Measurements from ENCODE around the gene FBXL7.

Gene FBXL7

DNA sequence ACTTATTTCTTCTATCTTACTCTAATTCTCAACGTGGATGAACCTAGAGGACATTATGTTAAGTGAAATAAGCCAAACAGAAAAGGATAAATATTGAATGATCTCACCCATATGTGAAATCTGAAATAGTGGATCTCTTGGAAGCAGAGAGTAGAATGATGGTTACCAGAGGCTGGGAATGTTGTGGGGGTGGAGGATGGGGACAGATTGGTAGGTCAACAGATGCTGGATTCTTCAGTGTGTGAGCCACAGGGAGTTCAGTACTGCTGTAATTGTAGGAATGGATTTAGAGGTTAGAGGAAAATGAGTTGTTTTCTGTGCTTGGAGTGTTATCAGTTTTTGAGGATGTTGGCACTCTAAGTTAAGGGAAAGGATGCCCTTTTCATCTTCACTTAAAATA is 190.6 kb downstream of the FBXL7 start:
- Histone ChIP-seq H3K27me3 (ENCODE audit: control insufficient read depth, low read length) (no peaks in the 10 kb centered on the region), H3K27ac (ENCODE audit: low read depth, low read length) (no peak overlapping the region), H3K9me3 (ENCODE audit: control insufficient read depth, insufficient read depth, low read length) (no peaks in the 10 kb centered on the region), H3K79me2 (ENCODE audit: control insufficient read depth, low read length) (no peaks in the 10 kb centered on the region), H4K20me1 (ENCODE audit: control insufficient read depth, insufficient read depth, low read depth, low read length) (no peaks in the 10 kb centered on the region), H3K36me3 (ENCODE audit: control insufficient read depth, low read length) (no peaks in the 10 kb centered on the region), H3K4me2 (ENCODE audit: low read length) (no peak overlapping the region), H3F3A (ENCODE audit: control insufficient read depth, insufficient read depth) (no peaks in the 10 kb centered on the region), H3K9me2 (replicated peaks; ENCODE audit: control insufficient read depth, low read length) (no peaks in the 10 kb centered on the region), H3K4me3 (ENCODE audit: low read length) (no peak overlapping the region), H3K4me1 (ENCODE audit: control insufficient read depth, low read length) (no peaks in the 10 kb centered on the region)
- TF ChIP-seq, protein P1, sequence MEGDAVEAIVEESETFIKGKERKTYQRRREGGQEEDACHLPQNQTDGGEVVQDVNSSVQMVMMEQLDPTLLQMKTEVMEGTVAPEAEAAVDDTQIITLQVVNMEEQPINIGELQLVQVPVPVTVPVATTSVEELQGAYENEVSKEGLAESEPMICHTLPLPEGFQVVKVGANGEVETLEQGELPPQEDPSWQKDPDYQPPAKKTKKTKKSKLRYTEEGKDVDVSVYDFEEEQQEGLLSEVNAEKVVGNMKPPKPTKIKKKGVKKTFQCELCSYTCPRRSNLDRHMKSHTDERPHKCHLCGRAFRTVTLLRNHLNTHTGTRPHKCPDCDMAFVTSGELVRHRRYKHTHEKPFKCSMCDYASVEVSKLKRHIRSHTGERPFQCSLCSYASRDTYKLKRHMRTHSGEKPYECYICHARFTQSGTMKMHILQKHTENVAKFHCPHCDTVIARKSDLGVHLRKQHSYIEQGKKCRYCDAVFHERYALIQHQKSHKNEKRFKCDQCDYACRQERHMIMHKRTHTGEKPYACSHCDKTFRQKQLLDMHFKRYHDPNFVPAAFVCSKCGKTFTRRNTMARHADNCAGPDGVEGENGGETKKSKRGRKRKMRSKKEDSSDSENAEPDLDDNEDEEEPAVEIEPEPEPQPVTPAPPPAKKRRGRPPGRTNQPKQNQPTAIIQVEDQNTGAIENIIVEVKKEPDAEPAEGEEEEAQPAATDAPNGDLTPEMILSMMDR (IDR thresholded peaks at IDR 0.05; ENCODE audit: low read depth, low read length, poor library complexity, severe bottlenecking), result no peak
- TF ChIP-seq EZH2phosphoT487 (IDR thresholded peaks at IDR 0.05; ENCODE audit: borderline replicate concordance, low read length), result no peak

DNA sequence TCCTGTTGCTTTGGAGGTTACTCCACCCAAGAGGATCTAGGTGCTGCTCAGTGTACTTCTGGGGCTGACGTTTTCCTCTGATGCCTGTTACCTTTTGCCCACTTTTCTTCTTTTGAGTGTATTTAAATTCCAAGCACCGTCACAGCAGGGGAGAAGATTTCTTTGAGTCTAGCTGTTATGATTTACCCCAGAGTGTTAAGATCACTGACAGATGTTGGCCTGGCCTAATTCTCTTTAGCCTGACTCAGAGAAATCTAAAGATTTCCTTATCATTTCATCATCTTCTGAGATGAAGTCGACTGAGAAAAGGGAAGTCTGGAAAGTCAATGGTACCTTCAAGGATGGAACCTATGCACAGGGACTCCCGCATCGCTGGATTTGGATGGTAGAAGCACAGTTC is 191.5 kb downstream of the FBXL7 start:
- H3K4me1 ChIP-seq (ENCODE audit: control insufficient read depth, low read length), result no peaks in the 10 kb centered on the region
- no peaks in the 10 kb centered on the region for H3K9me3 ChIP-seq (ENCODE audit: control insufficient read depth, insufficient read depth, low read length)
- no peak overlapping the region for H3K4me2 ChIP-seq (ENCODE audit: low read length)
- no peaks in the 10 kb centered on the region for H3F3A ChIP-seq (ENCODE audit: control insufficient read depth, insufficient read depth)
- TF ChIP-seq, protein P1 (IDR thresholded peaks at IDR 0.05; ENCODE audit: low read depth, low read length, poor library complexity, severe bottlenecking), result no peak
- no peak for TF ChIP-seq EZH2phosphoT487 (IDR thresholded peaks at IDR 0.05; ENCODE audit: borderline replicate concordance, low read length)
- no peaks in the 10 kb centered on the region for H3K36me3 ChIP-seq (ENCODE audit: control insufficient read depth, low read length)
- no peaks in the 10 kb centered on the region for H3K27me3 ChIP-seq (ENCODE audit: control insufficient read depth, low read length)
- H4K20me1 ChIP-seq (ENCODE audit: control insufficient read depth, insufficient read depth, low read depth, low read length), result no peaks in the 10 kb centered on the region
- H3K79me2 ChIP-seq (ENCODE audit: control insufficient read depth, low read length), result no peaks in the 10 kb centered on the region
- no peak overlapping the region for H3K27ac ChIP-seq (ENCODE audit: low read depth, low read length)
- no peak overlapping the region for H3K4me3 ChIP-seq (ENCODE audit: low read length)
- H3K9me2 ChIP-seq (replicated peaks; ENCODE audit: control insufficient read depth, low read length), result no peaks in the 10 kb centered on the region

DNA sequence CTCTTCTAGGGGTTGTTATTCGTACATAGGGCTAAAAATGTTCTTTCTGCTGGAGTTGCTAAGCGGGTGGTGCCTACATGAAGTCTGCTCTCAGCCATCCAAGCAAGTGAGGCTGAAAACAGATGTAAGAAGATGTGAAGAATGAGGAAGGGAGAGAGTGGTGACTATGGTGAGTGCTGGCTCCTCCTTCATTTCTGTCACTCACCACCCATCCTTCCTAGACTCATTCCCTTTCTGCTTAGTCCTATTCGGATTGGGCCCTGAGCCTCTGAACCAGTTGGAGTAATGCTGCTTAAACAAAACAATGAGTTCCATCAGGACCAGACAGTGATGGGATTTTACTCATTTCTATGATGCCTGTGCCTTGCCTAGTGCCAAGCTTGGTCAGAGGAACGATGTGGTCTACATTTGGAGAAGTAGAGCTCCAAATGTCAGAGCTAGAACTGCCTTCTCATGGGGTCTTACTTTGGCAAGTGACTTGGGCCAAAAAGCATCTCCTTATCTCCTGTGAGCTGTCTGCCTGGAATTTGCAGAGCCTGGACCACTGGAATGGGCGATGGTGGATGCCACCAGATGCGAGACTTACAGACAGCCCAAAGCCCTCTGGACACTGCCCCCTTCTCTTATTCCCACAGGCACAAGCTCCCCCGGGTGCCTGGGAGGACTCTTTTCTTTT is 192.9 kb downstream of the FBXL7 start:
- H3K9me2 ChIP-seq (replicated peaks; ENCODE audit: control insufficient read depth, low read length), result no peaks in the 10 kb centered on the region
- no peaks in the 10 kb centered on the region for H3K27me3 ChIP-seq (ENCODE audit: control insufficient read depth, low read length)
- no peaks in the 10 kb centered on the region for H3K4me1 ChIP-seq (ENCODE audit: control insufficient read depth, low read length)
- no peaks in the 10 kb centered on the region for H3K9me3 ChIP-seq (ENCODE audit: control insufficient read depth, insufficient read depth, low read length)
- no peaks in the 10 kb centered on the region for H3F3A ChIP-seq (ENCODE audit: control insufficient read depth, insufficient read depth)
- no peak overlapping the region for H3K4me3 ChIP-seq (ENCODE audit: low read length)
- no peak overlapping the region for H3K27ac ChIP-seq (ENCODE audit: low read depth, low read length)
- H3K4me2 ChIP-seq (ENCODE audit: low read length), result no peak overlapping the region
- H4K20me1 ChIP-seq (ENCODE audit: control insufficient read depth, insufficient read depth, low read depth, low read length), result no peaks in the 10 kb centered on the region
- H3K36me3 ChIP-seq (ENCODE audit: control insufficient read depth, low read length), result no peaks in the 10 kb centered on the region
- TF ChIP-seq, protein P1 (IDR thresholded peaks at IDR 0.05; ENCODE audit: low read depth, low read length, poor library complexity, severe bottlenecking), result no peak
- no peak for TF ChIP-seq EZH2phosphoT487 (IDR thresholded peaks at IDR 0.05; ENCODE audit: borderline replicate concordance, low read length)
- H3K79me2 ChIP-seq (ENCODE audit: control insufficient read depth, low read length), result no peaks in the 10 kb centered on the region
